Sigmoid colon (tissue), 3 donors: Measurements from ENCODE around the gene GRIK3.

Experiments used
- POLR2A ChIP-seq, 2 donors: fragments of 450-650 bp; IDR thresholded peaks; one replicate each; pipeline ENCODE4 v1.6.1; 2016; ENCODE audit warnings: antibody characterized with exemption in 2 of 2, mild to moderate bottlenecking in 2 of 2, moderate library complexity in 2 of 2
- TF ChIP-seq, protein P1 (sequence below), 4 experiments: fragments of 450-650 bp in 3 of 4; fragments of 200-600 bp in 1 of 4; IDR thresholded peaks; one replicate each; pipeline ENCODE4 v1.5.1; 2016 to 2019; ENCODE audit warnings: antibody characterized with exemption in 4 of 4, mild to moderate bottlenecking in 3 of 4, moderate library complexity in 2 of 4

DNA sequence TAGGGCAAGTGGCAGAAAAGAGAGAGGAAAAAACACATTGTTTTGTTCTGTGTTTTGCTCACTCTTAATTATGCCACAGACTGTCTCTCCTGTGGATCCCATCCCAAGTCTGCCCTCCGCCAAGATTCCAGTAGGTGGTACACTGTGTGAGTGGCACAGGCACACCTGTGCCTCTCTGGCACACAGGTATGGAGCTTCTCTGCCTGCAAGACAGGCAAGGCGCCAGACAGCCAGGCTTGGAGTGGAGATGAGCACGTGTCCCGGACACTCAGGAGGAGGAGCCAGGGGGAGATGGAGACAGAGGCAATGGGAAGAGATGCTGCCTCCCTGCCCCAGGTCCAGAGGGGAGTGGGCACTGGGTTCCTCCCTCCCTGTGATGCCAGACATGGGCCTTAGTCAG is 6.5 kb upstream of the GRIK3 start:
- TF ChIP-seq, protein P1, sequence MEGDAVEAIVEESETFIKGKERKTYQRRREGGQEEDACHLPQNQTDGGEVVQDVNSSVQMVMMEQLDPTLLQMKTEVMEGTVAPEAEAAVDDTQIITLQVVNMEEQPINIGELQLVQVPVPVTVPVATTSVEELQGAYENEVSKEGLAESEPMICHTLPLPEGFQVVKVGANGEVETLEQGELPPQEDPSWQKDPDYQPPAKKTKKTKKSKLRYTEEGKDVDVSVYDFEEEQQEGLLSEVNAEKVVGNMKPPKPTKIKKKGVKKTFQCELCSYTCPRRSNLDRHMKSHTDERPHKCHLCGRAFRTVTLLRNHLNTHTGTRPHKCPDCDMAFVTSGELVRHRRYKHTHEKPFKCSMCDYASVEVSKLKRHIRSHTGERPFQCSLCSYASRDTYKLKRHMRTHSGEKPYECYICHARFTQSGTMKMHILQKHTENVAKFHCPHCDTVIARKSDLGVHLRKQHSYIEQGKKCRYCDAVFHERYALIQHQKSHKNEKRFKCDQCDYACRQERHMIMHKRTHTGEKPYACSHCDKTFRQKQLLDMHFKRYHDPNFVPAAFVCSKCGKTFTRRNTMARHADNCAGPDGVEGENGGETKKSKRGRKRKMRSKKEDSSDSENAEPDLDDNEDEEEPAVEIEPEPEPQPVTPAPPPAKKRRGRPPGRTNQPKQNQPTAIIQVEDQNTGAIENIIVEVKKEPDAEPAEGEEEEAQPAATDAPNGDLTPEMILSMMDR (IDR thresholded peaks at IDR 0.05) = no peak
- TF ChIP-seq POLR2A (IDR thresholded peaks at IDR 0.05) = no peak
